ENCODE measurements around the gene ACACB.

Gene ACACB

GRCh38 chr12:109115758-109116610, at the start of gene ACACB:
ACACB (plus strand) TSS chr12:109116587; CDS start chr12:109139406, 22,819 bp downstream.
- peak; percentile 19 for DNase-seq (ENCODE audit: low read depth, low spot score)

- peak; percentile 66 for DNase-seq (ENCODE audit: low read depth, low spot score)
Observed at GRCh38 chr12:109069307-109070271, 46.8 kb upstream of the ACACB start.

DNA sequence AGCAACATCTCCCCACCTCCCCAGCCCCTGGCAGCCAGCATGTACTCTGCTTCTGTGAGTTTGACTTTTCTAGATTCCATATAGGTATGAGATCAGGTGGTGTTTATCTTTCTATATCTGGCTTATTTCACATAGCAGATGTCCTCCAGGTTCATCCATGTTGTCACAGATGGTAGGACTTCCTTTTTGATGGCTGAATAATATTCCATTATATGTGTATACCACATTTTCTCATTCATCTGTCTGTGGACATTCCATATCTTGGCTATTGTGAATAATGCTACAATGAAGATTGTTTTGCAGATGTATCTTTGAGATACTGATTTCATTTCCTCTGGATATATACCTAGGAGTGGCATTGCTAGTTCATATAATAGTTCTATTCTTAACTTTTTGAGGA, 41.5 kb upstream of the ACACB start:
- no peak for DNase-seq (ENCODE audit: low read depth, low spot score)

DNA sequence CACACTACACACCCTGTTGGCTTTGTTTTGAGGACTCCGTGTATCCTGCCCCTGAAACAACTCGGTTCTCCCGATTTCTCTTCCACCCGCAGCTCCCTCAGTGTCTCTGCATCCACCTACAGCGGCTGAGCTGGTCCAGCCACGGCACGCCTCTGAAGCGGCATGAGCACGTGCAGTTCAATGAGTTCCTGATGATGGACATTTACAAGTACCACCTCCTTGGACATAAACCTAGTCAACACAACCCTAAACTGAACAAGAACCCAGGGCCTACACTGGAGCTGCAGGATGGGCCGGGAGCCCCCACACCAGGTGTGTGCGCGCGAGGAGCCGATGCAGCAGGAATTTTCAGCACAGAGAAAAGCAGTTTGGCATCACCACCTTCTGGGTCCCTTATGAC, 33.6 kb upstream of the ACACB start:
- no peak for DNase-seq (ENCODE audit: low read depth, low spot score)

GRCh38 chr12:109084425-109084824, 32.0 kb upstream of the ACACB start:
- no peak for DNase-seq (ENCODE audit: low read depth, low spot score)

GRCh38 chr12:109085590-109085989, 30.8 kb upstream of the ACACB start:
- DNase-seq (ENCODE audit: low read depth, low spot score): no peak

DNA sequence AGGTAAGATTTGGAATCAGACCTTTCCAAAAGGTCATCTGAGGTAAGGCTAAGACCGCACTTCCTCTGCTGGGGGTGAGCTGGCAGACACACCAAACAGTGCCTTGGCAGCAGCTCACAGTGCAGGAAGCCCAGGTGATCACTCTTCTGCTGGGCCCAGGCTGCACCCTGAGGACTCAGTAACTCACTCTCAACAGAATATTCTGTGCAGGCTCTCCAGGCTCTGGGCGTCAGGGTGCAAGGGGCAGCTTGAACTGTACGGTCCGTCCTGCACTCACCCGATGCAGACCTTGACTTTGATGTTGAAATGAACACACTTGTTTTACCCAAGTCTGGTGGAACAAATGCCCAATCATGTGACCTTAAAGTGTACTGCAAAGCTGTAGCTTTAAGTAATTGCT, 29.1 kb upstream of the ACACB start:
- no peak for DNase-seq (ENCODE audit: low read depth, low spot score)

- no peak for DNase-seq (ENCODE audit: low read depth, low spot score)
Observed at GRCh38 chr12:109088818-109089217, 27.6 kb upstream of the ACACB start.

GRCh38 chr12:109089683-109090082, 26.7 kb upstream of the ACACB start:
- no peak for DNase-seq (ENCODE audit: low read depth, low spot score)

DNA sequence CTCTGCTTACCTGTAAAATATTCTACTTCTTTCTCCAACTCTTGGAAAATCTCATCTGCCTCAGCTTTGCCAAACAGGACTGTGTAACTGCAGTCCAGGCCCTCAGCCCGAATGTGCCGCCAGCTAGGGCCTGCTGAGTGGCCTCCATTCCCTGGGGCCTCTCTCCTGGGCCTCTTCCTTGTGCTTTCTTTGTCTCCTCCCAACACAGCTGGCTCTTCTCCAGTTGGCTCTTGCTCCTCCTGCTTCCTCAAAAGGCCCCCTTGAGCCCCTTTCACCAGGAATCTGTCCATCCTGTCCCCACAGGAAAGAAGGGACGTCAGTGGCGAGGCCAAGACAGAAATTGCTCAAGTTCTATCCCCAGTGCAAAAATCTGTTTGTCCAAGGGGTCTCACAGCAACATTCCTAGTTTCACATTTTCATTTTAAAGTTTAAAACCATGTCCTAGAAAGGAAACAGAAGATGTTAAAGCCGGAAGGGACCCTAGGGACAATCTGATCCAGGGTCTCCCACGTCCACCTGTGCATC, 23.8 kb upstream of the ACACB start:
- no peak for DNase-seq (ENCODE audit: low read depth, low spot score)

GRCh38 chr12:109093022-109093918, 23.1 kb upstream of the ACACB start, which contains the start of gene ALKBH2:
ALKBH2 (minus strand) TSS chr12:109093472; CDS start chr12:109092786, 686 bp downstream.
- DNase-seq (ENCODE audit: low read depth, low spot score): peak; percentile 97

DNA sequence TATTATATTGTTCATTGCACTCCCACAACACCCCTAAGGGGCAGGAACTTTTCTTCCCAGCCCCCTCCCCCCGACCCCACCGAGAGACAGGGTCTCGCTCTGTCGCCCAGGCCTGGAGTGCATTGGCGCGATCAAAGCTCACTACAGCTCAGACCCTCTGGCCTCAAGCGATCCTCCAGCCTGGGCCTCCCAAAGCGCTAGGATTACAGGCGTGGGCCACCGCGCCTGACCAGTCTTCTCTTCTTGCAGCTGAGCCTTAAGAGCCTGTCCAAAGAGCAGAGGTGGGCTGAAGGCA, 19.3 kb upstream of the ACACB start:
- DNase-seq (ENCODE audit: low read depth, low spot score): no peak

GRCh38 chr12:109097435-109098182, 18.8 kb upstream of the ACACB start, which contains the start of gene UNG:
UNG (plus strand) TSS chr12:109097597; CDS start chr12:109097680, 83 bp downstream.
- peak; percentile 96 for DNase-seq (ENCODE audit: low read depth, low spot score)

DNA sequence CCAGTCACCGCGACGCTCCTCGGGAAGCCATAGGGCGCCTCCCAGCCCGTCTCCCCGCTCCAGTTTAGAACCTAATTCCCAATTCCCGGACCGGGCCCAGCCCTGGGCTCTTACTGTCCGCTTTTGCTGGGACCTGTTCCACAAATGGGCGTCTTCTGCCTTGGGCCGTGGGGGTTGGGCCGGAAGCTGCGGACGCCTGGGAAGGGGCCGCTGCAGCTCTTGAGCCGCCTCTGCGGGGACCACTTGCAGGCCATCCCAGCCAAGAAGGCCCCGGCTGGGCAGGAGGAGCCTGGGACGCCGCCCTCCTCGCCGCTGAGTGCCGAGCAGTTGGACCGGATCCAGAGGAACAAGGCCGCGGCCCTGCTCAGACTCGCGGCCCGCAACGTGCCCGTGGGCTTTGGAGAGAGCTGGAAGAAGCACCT, 18.2 kb upstream of the ACACB start:
- DNase-seq (ENCODE audit: low read depth, low spot score): no peak

GRCh38 chr12:109098651-109099050, 17.7 kb upstream of the ACACB start:
- no peak for DNase-seq (ENCODE audit: low read depth, low spot score)

DNA sequence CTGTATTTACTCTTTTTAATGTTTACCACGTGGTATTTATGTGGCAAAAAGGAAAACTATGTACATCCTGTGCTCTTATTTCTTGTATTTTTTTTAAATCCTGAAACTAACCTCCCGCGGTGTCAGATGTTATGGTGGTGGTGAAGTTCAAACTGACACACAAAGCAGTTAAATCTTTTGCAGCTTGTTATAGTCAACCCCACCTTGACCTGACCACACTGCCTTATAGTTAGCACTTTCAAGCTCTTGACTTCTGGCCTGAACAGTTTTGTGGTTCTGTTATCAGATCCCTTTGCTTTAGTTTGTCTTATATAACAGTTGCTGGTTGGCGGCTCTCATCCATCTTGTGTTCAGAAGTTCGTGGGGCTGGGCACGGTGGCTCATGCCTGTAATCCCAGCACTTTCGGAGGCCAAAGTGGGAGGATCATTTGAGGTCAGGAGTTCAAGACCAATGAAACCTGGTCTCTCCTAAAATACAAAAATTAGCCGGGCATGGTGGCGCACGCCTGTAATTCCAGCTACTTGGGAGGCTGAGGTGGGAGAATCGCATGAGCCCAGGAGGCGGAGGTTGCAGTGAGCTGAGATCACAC, 16.9 kb upstream of the ACACB start:
- DNase-seq (ENCODE audit: low read depth, low spot score): no peak

- no peak for DNase-seq (ENCODE audit: low read depth, low spot score)
Observed at GRCh38 chr12:109100741-109101140, 15.6 kb upstream of the ACACB start.

- DNase-seq (ENCODE audit: low read depth, low spot score): no peak
Observed at GRCh38 chr12:109102491-109102890, 13.9 kb upstream of the ACACB start.

- DNase-seq (ENCODE audit: low read depth, low spot score): no peak
Observed at GRCh38 chr12:109105176-109105575, 11.2 kb upstream of the ACACB start.
